H9 (cell line): Measurements from ENCODE around the gene MRM3. TPM values are rescaled to one million over a fixed set of nuclear protein-coding genes. Genes with fewer than 3 reads are reported as not detected.

Experiments used
- DNase-seq: peaks from one replicate; pipeline ENCODE4 v3.0.0-alpha.2; 2017
- H2AFZ ChIP-seq: one replicate; pipeline ENCODE4 v1.6.1; 2013; ENCODE audit warnings: mild to moderate bottlenecking, low read length, control low read depth, moderate library complexity
- H2AK5ac ChIP-seq: 2 replicates; pipeline ENCODE4 v1.6.1; 2013; ENCODE audit warnings: low read length, control low read depth, mixed read lengths; ENCODE audit not compliant: insufficient read length
- H2BK120ac ChIP-seq: one replicate; pipeline ENCODE4 v1.6.1; 2013; ENCODE audit warnings: low read depth, mild to moderate bottlenecking, low read length, control low read depth, inconsistent platforms; ENCODE audit not compliant: poor library complexity, severe bottlenecking
- H2BK12ac ChIP-seq: 2 replicates; pipeline ENCODE4 v1.6.1; 2013; ENCODE audit warnings: low read length, control low read depth, mixed read lengths, low read depth; ENCODE audit not compliant: insufficient read length
- H2BK15ac ChIP-seq: 2 replicates; pipeline ENCODE4 v1.6.1; 2013; ENCODE audit warnings: low read depth, low read length, control low read depth
- H2BK20ac ChIP-seq: one replicate; pipeline ENCODE4 v1.6.1; 2013; ENCODE audit warnings: low read depth, mild to moderate bottlenecking, low read length, control low read depth, inconsistent platforms; ENCODE audit not compliant: poor library complexity, severe bottlenecking
- H2BK5ac ChIP-seq: 2 replicates; pipeline ENCODE4 v1.6.1; 2013; ENCODE audit warnings: low read length, control low read depth, mixed read lengths; ENCODE audit not compliant: insufficient read length
- H3K14ac ChIP-seq: 2 replicates; pipeline ENCODE4 v1.6.1; 2013; ENCODE audit warnings: low read length, control low read depth; ENCODE audit not compliant: insufficient read depth
- H3K18ac ChIP-seq: 2 replicates; pipeline ENCODE4 v1.6.1; 2013; ENCODE audit warnings: low read depth, mild to moderate bottlenecking, mixed read lengths, low read length, control low read depth; ENCODE audit not compliant: insufficient read length
- H3K23ac ChIP-seq: 2 replicates; pipeline ENCODE4 v1.6.1; 2013; ENCODE audit warnings: low read length, control low read depth, mixed read lengths, low read depth; ENCODE audit not compliant: insufficient read length
- H3K23me2 ChIP-seq: 2 replicates; pipeline ENCODE4 v1.6.1; 2013; ENCODE audit warnings: low read depth, mild to moderate bottlenecking, mixed read lengths, low read length, control low read depth; ENCODE audit not compliant: insufficient read length, poor library complexity, severe bottlenecking
- H3K27ac ChIP-seq: 2 replicates; pipeline ENCODE4 v1.5.1; 2013; ENCODE audit warnings: low read length, control low read depth, mixed read lengths, low read depth; ENCODE audit not compliant: insufficient read length
- H3K27me3 ChIP-seq: 2 replicates; pipeline ENCODE4 v1.6.1; 2013; ENCODE audit warnings: low read length, control low read depth, inconsistent platforms; ENCODE audit not compliant: insufficient read depth
- H3K4ac ChIP-seq: 2 replicates; pipeline ENCODE4 v1.6.1; 2013; ENCODE audit warnings: low read depth, mild to moderate bottlenecking, control low read depth, inconsistent platforms, low read length, moderate library complexity
- H3K4me1 ChIP-seq: 2 replicates; pipeline ENCODE4 v1.6.1; 2013; ENCODE audit warnings: low read length, control low read depth, inconsistent platforms; ENCODE audit not compliant: insufficient read depth
- H3K4me2 ChIP-seq: 2 replicates; pipeline ENCODE4 v1.6.1; 2013; ENCODE audit warnings: low read length, control low read depth, mixed read lengths; ENCODE audit not compliant: insufficient read length, insufficient read depth
- H3K56ac ChIP-seq: 2 replicates; pipeline ENCODE4 v1.6.1; 2013; ENCODE audit warnings: low read depth, mild to moderate bottlenecking, mixed read lengths, low read length, control low read depth; ENCODE audit not compliant: insufficient read length
- H3K79me1 ChIP-seq: 2 replicates; pipeline ENCODE4 v1.6.1; 2013; ENCODE audit warnings: low read depth, mild to moderate bottlenecking, moderate library complexity, low read length, control low read depth, inconsistent platforms; ENCODE audit not compliant: insufficient read depth, poor library complexity, severe bottlenecking
- H3K79me2 ChIP-seq: 2 replicates; pipeline ENCODE4 v1.6.1; 2013; ENCODE audit warnings: low read length, control low read depth, inconsistent platforms; ENCODE audit not compliant: insufficient read depth
- H3K9ac ChIP-seq: 2 replicates; pipeline ENCODE4 v1.6.1; 2013; ENCODE audit warnings: low read length, control low read depth, mixed read lengths; ENCODE audit not compliant: insufficient read length; ENCODE audit errors: extremely low read depth
- H3K9me3 ChIP-seq: one replicate; pipeline ENCODE4 v1.6.1; 2013; ENCODE audit warnings: low read depth, low read length, inconsistent platforms; ENCODE audit not compliant: control insufficient read depth
- H3T11ph ChIP-seq: one replicate; pipeline ENCODE4 v1.6.1; 2013; ENCODE audit warnings: mild to moderate bottlenecking, low read length, control low read depth, inconsistent platforms
- H4K20me1 ChIP-seq: one replicate; pipeline ENCODE4 v1.6.1; 2013; ENCODE audit not compliant: control insufficient read depth, insufficient read length, insufficient read depth
- H4K5ac ChIP-seq: 2 replicates; pipeline ENCODE4 v1.6.1; 2013; ENCODE audit warnings: low read depth, mild to moderate bottlenecking, mixed read lengths, low read length, control low read depth; ENCODE audit not compliant: insufficient read length
- H4K8ac ChIP-seq: replicated peaks from 2 replicates; pipeline ENCODE4 v1.6.1; 2013; ENCODE audit warnings: low read length, control low read depth, mixed read lengths, low read depth; ENCODE audit not compliant: insufficient read length
- H4K91ac ChIP-seq: 2 replicates; pipeline ENCODE4 v1.6.1; 2013; ENCODE audit warnings: low read depth, mild to moderate bottlenecking, moderate library complexity, mixed read lengths, low read length, control low read depth; ENCODE audit not compliant: insufficient read length
- H3K27ac Mint-ChIP-seq, 3 experiments: 2 replicates in 2 of 3; 3 replicates in 1 of 3; pipeline ENCODE4 v1.8.0; 2020 to 2021; ENCODE audit warnings: mixed read lengths in 3 of 3, mild to moderate bottlenecking in 1 of 3, moderate library complexity in 1 of 3
- H3K27me3 Mint-ChIP-seq: 2 replicates; pipeline ENCODE4 v1.8.0; 2021; ENCODE audit warnings: low read depth, mild to moderate bottlenecking, moderate library complexity, mixed read lengths
- H3K36me3 Mint-ChIP-seq, 3 experiments: 2 replicates in 2 of 3; 3 replicates in 1 of 3; pipeline ENCODE4 v1.8.0; 2020 to 2021; ENCODE audit warnings: low read depth in 3 of 3, mixed read lengths in 3 of 3; ENCODE audit not compliant: insufficient read depth in 1 of 3
- H3K4me1 Mint-ChIP-seq, 2 experiments: 2 replicates each; pipeline ENCODE4 v1.8.0; 2020; ENCODE audit warnings: mixed read lengths in 2 of 2
- H3K4me3 Mint-ChIP-seq, 2 experiments: 2 replicates in 1 of 2; 3 replicates in 1 of 2; pipeline ENCODE4 v1.8.0; 2020 to 2021; ENCODE audit warnings: mild to moderate bottlenecking in 2 of 2, mixed read lengths in 2 of 2, moderate library complexity in 1 of 2
- H3K9me3 Mint-ChIP-seq, 2 experiments: 2 replicates in 1 of 2; 3 replicates in 1 of 2; pipeline ENCODE4 v1.8.0; 2020; ENCODE audit warnings: mild to moderate bottlenecking in 2 of 2, mixed read lengths in 2 of 2, moderate library complexity in 1 of 2
- WGBS: extraction: QIAGEN DNeasy Blood & Tissue Kit; methylation state at CpG from one replicate; pipeline ENCODE4 v1.1.7; 2013; ENCODE audit warnings: missing lambda C conversion rate, low lambda C conversion rate, mixed read lengths; ENCODE audit not compliant: insufficient read length; ENCODE audit errors: extremely low coverage; 5-methylcytosine and 5-hydroxymethylcytosine counted together
- total RNA-seq: library from RNA; stranded (reverse); gene quantifications from 2 replicates; pipeline ENCODE4 v1.2.1, GENCODE V29; 2021
- TF ChIP-seq, protein P1 (sequence below): fragments of 200-600 bp; sonication (generic); conservative IDR thresholded peaks from 3 replicates; pipeline ENCODE4 v1.8.0; 2021; ENCODE audit warnings: antibody characterized with exemption, mild to moderate bottlenecking

MRM3 gene
- total RNA-seq, 1 experiment from 2014 or later: 25.3 TPM

DNA sequence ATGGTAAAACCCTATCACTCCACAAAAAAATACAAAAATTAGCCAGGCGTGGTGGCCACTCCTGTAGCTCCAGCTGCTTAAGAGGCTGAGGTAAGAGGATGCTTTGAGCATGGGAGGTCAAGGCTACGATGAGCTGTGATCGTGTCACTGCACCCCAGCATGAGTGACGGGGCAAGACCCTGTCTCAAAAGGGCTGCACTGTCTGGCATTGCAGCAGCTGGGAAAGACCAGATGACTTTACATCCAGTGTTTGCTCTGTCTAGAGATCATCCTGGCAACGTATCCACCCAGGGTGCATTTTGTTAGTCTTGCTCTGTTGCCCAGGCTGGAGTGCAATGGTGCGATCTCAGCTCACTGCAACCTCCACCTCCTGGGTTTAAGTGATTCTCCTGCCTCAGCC is 52.0 kb downstream of the MRM3 start:
- Histone ChIP-seq H3K4me1 (peaks cover 2% of the 10 kb centered on the region; the same call in 1 of the 2 replicates), H2BK20ac (no peak overlapping the region), H2BK12ac (no peak overlapping the region), H4K5ac (no peak overlapping the region), H3K79me2 (peaks cover 2% of the 10 kb centered on the region; the same call in 1 of the 2 replicates), H2AFZ (no peak overlapping the region), H3K18ac (no peak overlapping the region), H3K9me3 (no peaks in the 10 kb centered on the region), H3K79me1 (no peaks in the 10 kb centered on the region), H3K23ac (no peak overlapping the region), H3K56ac (no peak overlapping the region), H3T11ph (no peak overlapping the region), H3K27ac (no peak overlapping the region), H3K14ac (no peak overlapping the region), H3K9ac (no peak overlapping the region), H4K8ac (no peak overlapping the region), H2BK15ac (no peak overlapping the region), H2BK5ac (no peak overlapping the region), H2AK5ac (no peak overlapping the region), H2BK120ac (no peak overlapping the region), H3K23me2 (no peaks in the 10 kb centered on the region), H4K91ac (no peak overlapping the region), H3K4ac (no peak overlapping the region), H4K20me1 (no peaks in the 10 kb centered on the region), H3K4me2 (no peak overlapping the region), H3K27me3 (no peaks in the 10 kb centered on the region)
- whole genome bisulfite sequencing: no CpG with 5 or more reads among the region's 6 CpGs
- Mint-ChIP-seq H3K4me1 (peaks cover 11% of the 10 kb centered on the region in 2 experiments), H3K27ac (peak overlapping the region in 2 of 3 experiments; percentile 32 to 84; a peak in 2 of 7 replicates), H3K9me3 (peaks cover 0 to 3% of the 10 kb centered on the region in 2 experiments; a peak in 2 of 5 replicates), H3K36me3 (peaks cover 9 to 13% (median 12%) of the 10 kb centered on the region in 3 experiments; a peak in 6 of 7 replicates), H3K27me3 (no peaks in the 10 kb centered on the region), H3K4me3 (no peak overlapping the region)
- TF ChIP-seq, protein P1, sequence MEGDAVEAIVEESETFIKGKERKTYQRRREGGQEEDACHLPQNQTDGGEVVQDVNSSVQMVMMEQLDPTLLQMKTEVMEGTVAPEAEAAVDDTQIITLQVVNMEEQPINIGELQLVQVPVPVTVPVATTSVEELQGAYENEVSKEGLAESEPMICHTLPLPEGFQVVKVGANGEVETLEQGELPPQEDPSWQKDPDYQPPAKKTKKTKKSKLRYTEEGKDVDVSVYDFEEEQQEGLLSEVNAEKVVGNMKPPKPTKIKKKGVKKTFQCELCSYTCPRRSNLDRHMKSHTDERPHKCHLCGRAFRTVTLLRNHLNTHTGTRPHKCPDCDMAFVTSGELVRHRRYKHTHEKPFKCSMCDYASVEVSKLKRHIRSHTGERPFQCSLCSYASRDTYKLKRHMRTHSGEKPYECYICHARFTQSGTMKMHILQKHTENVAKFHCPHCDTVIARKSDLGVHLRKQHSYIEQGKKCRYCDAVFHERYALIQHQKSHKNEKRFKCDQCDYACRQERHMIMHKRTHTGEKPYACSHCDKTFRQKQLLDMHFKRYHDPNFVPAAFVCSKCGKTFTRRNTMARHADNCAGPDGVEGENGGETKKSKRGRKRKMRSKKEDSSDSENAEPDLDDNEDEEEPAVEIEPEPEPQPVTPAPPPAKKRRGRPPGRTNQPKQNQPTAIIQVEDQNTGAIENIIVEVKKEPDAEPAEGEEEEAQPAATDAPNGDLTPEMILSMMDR: no peak
- no peak for DNase-seq
